Subcutaneous adipose tissue (tissue), 4 donors: ENCODE results near the gene SHROOM2. TPM values are rescaled to one million over a fixed set of nuclear protein-coding genes. Genes with fewer than 3 reads are reported as not detected.

Source experiments
- CTCF ChIP-seq: fragments of 450-650 bp; IDR thresholded peaks from one replicate; pipeline ENCODE4 v1.5.1; 2016; ENCODE audit warnings: low read depth, mild to moderate bottlenecking, control low read depth, antibody characterized with exemption, moderate library complexity
- total RNA-seq, 4 donors: library from RNA; depleted of rRNA; stranded (reverse); fragments of >200 nt; gene quantifications; one replicate each; pipeline ENCODE4 v1.1.0, GENCODE V29; 2016

Gene SHROOM2
- total RNA-seq, 4 donors from 2014 or later: 0.16 to 0.44 (median 0.27) TPM

- TF ChIP-seq CTCF: no peak
Observed at GRCh38 chrX:9865804-9866472, 79.7 kb downstream of the SHROOM2 start.

GRCh38 chrX:9866633-9867032 is 80.4 kb downstream of the SHROOM2 start:
- TF ChIP-seq CTCF: no peak

GRCh38 chrX:9867226-9867625 is 81.0 kb downstream of the SHROOM2 start:
- TF ChIP-seq CTCF: no peak

- TF ChIP-seq CTCF: no peak
Observed at GRCh38 chrX:9867753-9868152, 81.5 kb downstream of the SHROOM2 start.

- TF ChIP-seq CTCF: no peak
Observed at GRCh38 chrX:9871701-9872268, 85.6 kb downstream of the SHROOM2 start.

- no peak for TF ChIP-seq CTCF
Observed at GRCh38 chrX:9873360-9873759, 87.1 kb downstream of the SHROOM2 start.

- no peak for TF ChIP-seq CTCF
Observed at GRCh38 chrX:9873952-9874351, 87.7 kb downstream of the SHROOM2 start.
